Stomach (tissue), 9 donors: Measurements from ENCODE around the gene TFF2. TPM values are rescaled to one million over a fixed set of nuclear protein-coding genes. Genes with fewer than 3 reads are reported as not detected.

Source experiments
- DNase-seq, 2 donors: peaks; one replicate each; pipeline versions ENCODE4 v3.0.0 to v3.0.0-alpha.2; 2013 to 2019
- H3K27ac ChIP-seq, 5 donors: fragments of 200-600 bp in 4 of 5; sonication (generic) in 4 of 5; one replicate each; pipeline ENCODE4 v1.5.1; 2013 to 2019; ENCODE audit warnings: mild to moderate bottlenecking in 1 of 5, moderate library complexity in 1 of 5
- H3K27me3 ChIP-seq, 3 donors: fragments of 200-600 bp; sonication (generic); one replicate each; pipeline ENCODE4 v1.5.1; 2017 to 2019; ENCODE audit warnings: mixed run types in 1 of 3
- H3K36me3 ChIP-seq, 4 donors: fragments of 200-600 bp; sonication (generic); 1 replicate in 3 of 4; 2 replicates in 1 of 4; pipeline ENCODE4 v1.5.1; 2016 to 2019
- H3K4me1 ChIP-seq, 4 donors: fragments of 200-600 bp; sonication (generic); one replicate each; pipeline ENCODE4 v1.5.1; 2016 to 2019
- H3K4me3 ChIP-seq, 4 donors: fragments of 200-600 bp; sonication (generic) in 3 of 4; one replicate each; pipeline ENCODE4 v1.5.1; 2016 to 2019; ENCODE audit warnings: mild to moderate bottlenecking in 1 of 4
- H3K9me3 ChIP-seq, 4 donors: fragments of 200-600 bp; sonication (generic); one replicate each; pipeline ENCODE4 v1.5.1; 2016 to 2019
- EP300 ChIP-seq: sonication (generic); formaldehyde crosslinking; IDR thresholded peaks from one replicate; pipeline ENCODE4 v1.6.1; 2017; ENCODE audit warnings: antibody characterized with exemption
- POLR2A ChIP-seq, 4 donors: fragments of 450-650 bp; IDR thresholded peaks; one replicate each; pipeline ENCODE4 v1.6.1; 2016; ENCODE audit warnings: antibody characterized with exemption in 4 of 4, control low read depth in 2 of 4, mild to moderate bottlenecking in 1 of 4, moderate library complexity in 1 of 4
- POLR2AphosphoS5 ChIP-seq, 3 donors: sonication (generic); formaldehyde crosslinking; IDR thresholded peaks; one replicate each; pipeline ENCODE4 v1.6.1; 2016; ENCODE audit warnings: antibody characterized with exemption in 3 of 3
- WGBS, 5 donors: extraction: QIAGEN DNeasy Blood & Tissue Kit in 3 of 5; methylation state at CpG; one replicate each; pipeline versions ENCODE4 v1.1.5 to v1.1.7; 2013 to 2018; 5-methylcytosine and 5-hydroxymethylcytosine counted together
- intact Hi-C: fragments of 100-400 bp; cut with DNase I; formaldehyde crosslinking; loops from one replicate; pipeline ENCODE4 v1.15.1; 2023; ENCODE audit warnings: low total_unique reads
- polyA plus RNA-seq, 3 donors: library from polyadenylated mRNA; stranded (reverse); fragments of 200-250 nt; gene quantifications; one replicate each; pipeline ENCODE4 v1.2.3, GENCODE V29; 2013
- total RNA-seq, 5 donors: library from RNA; depleted of rRNA; stranded (reverse); fragments of >200 nt; gene quantifications; one replicate each; pipeline versions ENCODE4 v1.1.0 to v1.2.3, GENCODE V29; 2014 to 2016
- TF ChIP-seq, protein P1 (sequence below), 7 experiments: fragments of 450-650 bp in 4 of 7; fragments of 200-600 bp in 3 of 7; sonication (generic) in 3 of 7; IDR thresholded peaks; one replicate each; pipeline ENCODE4 v1.5.1; 2016 to 2019; ENCODE audit warnings: antibody characterized with exemption in 7 of 7, control low read depth in 2 of 7, mild to moderate bottlenecking in 1 of 7
- donor health status: healthy with polysubstance abuse.
- donor health status: Bipolar disorder and iron deficiency.
- donor health status: healthy.

Gene TFF2
- total and polyA plus RNA-seq, 8 donors: 2.3 to 2,979 (median 1,062) TPM

GRCh38 chr21:42343963-42344510, 6.8 kb downstream of the TFF2 start:
- Histone ChIP-seq H3K36me3 (no peaks in the 10 kb centered on the region), H3K27ac (no peak overlapping the region), H3K9me3 (no peaks in the 10 kb centered on the region), H3K27me3 (peaks cover 0 to 12% (median 0%) of the 10 kb centered on the region in 3 donors), H3K4me3 (no peak overlapping the region), H3K4me1 (no peaks in the 10 kb centered on the region)
- no peak for TF ChIP-seq EP300
- TF ChIP-seq, protein P1, sequence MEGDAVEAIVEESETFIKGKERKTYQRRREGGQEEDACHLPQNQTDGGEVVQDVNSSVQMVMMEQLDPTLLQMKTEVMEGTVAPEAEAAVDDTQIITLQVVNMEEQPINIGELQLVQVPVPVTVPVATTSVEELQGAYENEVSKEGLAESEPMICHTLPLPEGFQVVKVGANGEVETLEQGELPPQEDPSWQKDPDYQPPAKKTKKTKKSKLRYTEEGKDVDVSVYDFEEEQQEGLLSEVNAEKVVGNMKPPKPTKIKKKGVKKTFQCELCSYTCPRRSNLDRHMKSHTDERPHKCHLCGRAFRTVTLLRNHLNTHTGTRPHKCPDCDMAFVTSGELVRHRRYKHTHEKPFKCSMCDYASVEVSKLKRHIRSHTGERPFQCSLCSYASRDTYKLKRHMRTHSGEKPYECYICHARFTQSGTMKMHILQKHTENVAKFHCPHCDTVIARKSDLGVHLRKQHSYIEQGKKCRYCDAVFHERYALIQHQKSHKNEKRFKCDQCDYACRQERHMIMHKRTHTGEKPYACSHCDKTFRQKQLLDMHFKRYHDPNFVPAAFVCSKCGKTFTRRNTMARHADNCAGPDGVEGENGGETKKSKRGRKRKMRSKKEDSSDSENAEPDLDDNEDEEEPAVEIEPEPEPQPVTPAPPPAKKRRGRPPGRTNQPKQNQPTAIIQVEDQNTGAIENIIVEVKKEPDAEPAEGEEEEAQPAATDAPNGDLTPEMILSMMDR (IDR thresholded peaks at IDR 0.05): no peak
- intact Hi-C loops: loop anchor here (10.0 kb wide), 1 partner anchor 101 kb away; no protein-coding TSS in a partner anchor
- DNase-seq: no peak
- WGBS, 5 donors: 78 to 92% (median 91%) methylated on average over 9 to 11 of the region's 11 CpGs

DNA sequence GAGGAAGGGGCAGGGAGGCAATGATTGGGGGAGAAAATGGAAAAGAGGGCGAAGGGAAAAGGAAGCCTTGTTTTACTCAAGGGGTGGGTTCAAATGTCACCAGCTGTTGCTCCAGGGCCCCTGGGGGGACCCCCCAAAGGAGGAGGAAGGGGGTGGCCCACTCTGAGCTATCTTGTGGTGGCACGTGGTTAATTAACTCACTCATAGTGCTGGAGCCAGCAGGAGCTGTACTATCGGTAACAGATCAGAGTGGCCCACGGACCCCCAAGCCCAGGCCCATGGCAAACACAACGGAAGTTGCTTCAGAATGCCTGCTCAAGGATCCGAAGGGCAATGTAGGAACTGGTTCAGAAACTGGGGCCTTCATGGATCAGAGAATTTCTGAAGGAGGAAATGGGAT, 7.2 kb downstream of the TFF2 start:
- H3K36me3 ChIP-seq: no peaks in the 10 kb centered on the region
- H3K4me1 ChIP-seq: peaks cover 0 to 3% (median 1%) of the 10 kb centered on the region in 4 donors
- DNase-seq: no peak
- WGBS, 5 donors: 88 to 93% (median 91%) methylated on average over 6 of the region's 6 CpGs
- H3K9me3 ChIP-seq: no peaks in the 10 kb centered on the region
- no peak overlapping the region for H3K4me3 ChIP-seq
- no peak overlapping the region for H3K27ac ChIP-seq
- TF ChIP-seq, protein P1 (IDR thresholded peaks at IDR 0.05): no peak
- TF ChIP-seq EP300 (no peak), POLR2AphosphoS5 (IDR thresholded peaks at IDR 0.05) (no peak), POLR2A (IDR thresholded peaks at IDR 0.05) (no peak)
- peaks cover 0 to 7% (median 0%) of the 10 kb centered on the region in 3 donors for H3K27me3 ChIP-seq
- intact Hi-C loops: loop anchor here (10.0 kb wide), 1 partner anchor 101 kb away; no protein-coding TSS in a partner anchor

- H3K27ac ChIP-seq: no peak overlapping the region
- H3K4me3 ChIP-seq: no peak overlapping the region
- H3K36me3 ChIP-seq: no peaks in the 10 kb centered on the region
- peaks cover 3 to 7% (median 5%) of the 10 kb centered on the region in 4 donors for H3K4me1 ChIP-seq
- DNase-seq: no peak
- TF ChIP-seq POLR2AphosphoS5 (IDR thresholded peaks at IDR 0.05) (no peak), POLR2A (IDR thresholded peaks at IDR 0.05) (no peak), EP300 (no peak)
- TF ChIP-seq, protein P1 (IDR thresholded peaks at IDR 0.05): no peak
- intact Hi-C loops: loop anchor here (10.0 kb wide), 1 partner anchor 102 kb away; no protein-coding TSS in a partner anchor
- 77 to 92% (median 83%) methylated on average over 10 of the region's 10 CpGs for WGBS, 5 donors
- H3K27me3 ChIP-seq: peaks cover 0 to 6% (median 0%) of the 10 kb centered on the region in 3 donors
- H3K9me3 ChIP-seq: no peaks in the 10 kb centered on the region
Observed at GRCh38 chr21:42343101-42343500, 7.7 kb downstream of the TFF2 start.

DNA sequence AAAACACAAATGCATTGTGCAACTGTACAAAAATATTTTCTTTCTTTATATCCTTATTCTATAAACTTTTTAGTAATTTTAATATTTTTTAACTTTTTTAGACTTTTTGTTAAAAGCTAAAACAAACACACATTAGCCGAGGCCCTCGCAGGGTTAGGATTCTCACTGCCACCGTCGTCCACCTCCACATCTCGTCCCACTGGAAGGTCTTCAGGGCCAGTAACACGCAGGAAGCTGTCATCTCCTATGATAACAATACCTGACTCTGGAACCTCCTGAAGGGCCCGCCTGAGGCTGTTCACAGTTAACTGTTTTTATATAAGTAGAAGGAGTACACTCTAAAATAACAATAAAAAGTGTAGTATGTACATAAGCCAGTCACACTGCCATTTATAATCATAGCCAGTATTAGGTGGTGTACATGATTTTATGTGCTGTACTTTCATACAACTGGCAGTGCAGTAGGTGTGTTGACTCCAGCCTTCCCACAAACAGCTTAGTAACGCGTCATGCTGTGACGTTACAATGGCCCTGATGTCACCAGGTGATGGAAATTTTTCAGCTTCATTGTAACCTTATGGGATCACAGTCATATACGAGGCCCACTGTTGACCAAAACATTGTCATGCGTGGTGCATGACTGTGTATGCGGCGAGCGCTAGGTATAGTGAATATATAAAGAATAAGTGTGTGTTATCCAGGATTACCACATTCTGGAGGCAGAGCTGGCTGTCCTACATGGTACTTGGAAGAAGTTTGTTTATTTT, 8.8 kb downstream of the TFF2 start:
- intact Hi-C loops: loop anchor here (10.0 kb wide), 1 partner anchor 103 kb away; no protein-coding TSS in a partner anchor
- TF ChIP-seq POLR2A (IDR thresholded peaks at IDR 0.05): no peak
- TF ChIP-seq EP300: no peak
- no peak for TF ChIP-seq POLR2AphosphoS5 (IDR thresholded peaks at IDR 0.05)
- TF ChIP-seq, protein P1 (IDR thresholded peaks at IDR 0.05): no peak
- Histone ChIP-seq H3K4me3 (no peak overlapping the region), H3K4me1 (peaks cover 4 to 14% (median 13%) of the 10 kb centered on the region in 4 donors), H3K27ac (no peak overlapping the region), H3K27me3 (no peaks in the 10 kb centered on the region), H3K9me3 (no peaks in the 10 kb centered on the region), H3K36me3 (no peaks in the 10 kb centered on the region)
- no peak for DNase-seq
- WGBS, 5 donors: 92 to 96% (median 94%) methylated on average over 15 of the region's 15 CpGs
